Glutamatergic neuron (in vitro differentiated cells): ENCODE measurements around the gene SLC29A3. TPM values are rescaled to one million over a fixed set of nuclear protein-coding genes. Genes with fewer than 3 reads are reported as not detected.
"Not testable (repeated sequence)": the region's sequence is repeated elsewhere in the genome, so short reads cannot be mapped to it uniquely, and the experiment has no call there.

ENCODE experiments used
- DNase-seq: peaks from one replicate; pipeline ENCODE4 v3.0.0; 2022
- H3K27ac Mint-ChIP-seq: one replicate; pipeline ENCODE4 v1.8.0; 2020; ENCODE audit warnings: mild to moderate bottlenecking, mixed read lengths, inconsistent platforms; ENCODE audit not compliant: unreplicated experiment
- H3K27me3 Mint-ChIP-seq: one replicate; pipeline ENCODE4 v1.8.0; 2020; ENCODE audit warnings: mild to moderate bottlenecking, moderate library complexity, mixed read lengths, inconsistent platforms; ENCODE audit not compliant: unreplicated experiment
- H3K36me3 Mint-ChIP-seq: one replicate; pipeline ENCODE4 v1.8.0; 2020; ENCODE audit warnings: mild to moderate bottlenecking, mixed read lengths, inconsistent platforms; ENCODE audit not compliant: unreplicated experiment
- H3K4me1 Mint-ChIP-seq: one replicate; pipeline ENCODE4 v1.8.0; 2020; ENCODE audit warnings: mild to moderate bottlenecking, low read depth, mixed read lengths, inconsistent platforms; ENCODE audit not compliant: unreplicated experiment
- H3K4me3 Mint-ChIP-seq: one replicate; pipeline ENCODE4 v1.8.0; 2020; ENCODE audit warnings: mild to moderate bottlenecking, mixed read lengths, inconsistent platforms; ENCODE audit not compliant: unreplicated experiment
- H3K9me3 Mint-ChIP-seq: one replicate; pipeline ENCODE4 v1.8.0; 2020; ENCODE audit warnings: mild to moderate bottlenecking, moderate library complexity, mixed read lengths, inconsistent platforms; ENCODE audit not compliant: unreplicated experiment
- CTCF ChIP-seq: fragments of 200-600 bp; sonication (generic); IDR thresholded peaks from one replicate; pipeline ENCODE4 v1.5.0; 2021; ENCODE audit not compliant: partially characterized antibody, unreplicated experiment
- total RNA-seq: library from RNA; stranded (reverse); fragmentation: NEBNext Ultra II Directional; extraction: Animal tissue kit (Norgen Biotek cat#: 25700); gene quantifications from one replicate; pipeline ENCODE4 v1.2.1, GENCODE V29; 2021; ENCODE audit not compliant: unreplicated experiment

The SLC29A3 gene
- total RNA-seq, 1 donor from 2014 or later = 7.8 TPM

GRCh38 chr10:71272056-71272771, 46.8 kb upstream of the SLC29A3 start:
- TF ChIP-seq CTCF = no peak
- Mint-ChIP-seq H3K4me1 (peaks cover 30% of the 10 kb centered on the region), H3K9me3 (peaks cover 8% of the 10 kb centered on the region), H3K27me3 (peaks cover 13% of the 10 kb centered on the region), H3K27ac (no peak overlapping the region), H3K36me3 (no peaks in the 10 kb centered on the region), H3K4me3 (no peak overlapping the region)
- DNase-seq = no peak

- H3K4me1 Mint-ChIP-seq = peaks cover 26% of the 10 kb centered on the region
- H3K36me3 Mint-ChIP-seq, H3K27ac Mint-ChIP-seq, H3K9me3 Mint-ChIP-seq, DNase-seq, H3K4me3 Mint-ChIP-seq: not testable (repeated sequence)
- peaks cover 12% of the 10 kb centered on the region for H3K27me3 Mint-ChIP-seq
Observed at GRCh38 chr10:71272974-71273373, 46.1 kb upstream of the SLC29A3 start.

- Mint-ChIP-seq H3K27me3 (peaks cover 7% of the 10 kb centered on the region), H3K27ac (no peak overlapping the region), H3K4me1 (peaks cover 23% of the 10 kb centered on the region), H3K4me3 (no peak overlapping the region), H3K9me3 (peaks cover 5% of the 10 kb centered on the region), H3K36me3 (no peaks in the 10 kb centered on the region)
- DNase-seq = no peak
- no peak for TF ChIP-seq CTCF
Observed at GRCh38 chr10:71273506-71273905, 45.6 kb upstream of the SLC29A3 start.

- no peak overlapping the region for H3K4me3 Mint-ChIP-seq
- no peak for DNase-seq
- H3K9me3 Mint-ChIP-seq = peaks cover 1% of the 10 kb centered on the region
- H3K36me3 Mint-ChIP-seq = no peaks in the 10 kb centered on the region
- peaks cover 2% of the 10 kb centered on the region for H3K27me3 Mint-ChIP-seq
- peaks cover 18% of the 10 kb centered on the region for H3K4me1 Mint-ChIP-seq
- TF ChIP-seq CTCF = no peak
- H3K27ac Mint-ChIP-seq = no peak overlapping the region
Observed at GRCh38 chr10:71274901-71275796, 43.9 kb upstream of the SLC29A3 start.

- no peak for TF ChIP-seq CTCF
- H3K27me3 Mint-ChIP-seq = peaks cover 8% of the 10 kb centered on the region
- DNase-seq = no peak
- H3K27ac Mint-ChIP-seq = no peak overlapping the region
- no peak overlapping the region for H3K4me3 Mint-ChIP-seq
- no peaks in the 10 kb centered on the region for H3K9me3 Mint-ChIP-seq
- peaks cover 11% of the 10 kb centered on the region for H3K4me1 Mint-ChIP-seq
- no peaks in the 10 kb centered on the region for H3K36me3 Mint-ChIP-seq
Observed at GRCh38 chr10:71276873-71277272, 42.2 kb upstream of the SLC29A3 start.
